Measurements from ENCODE around the gene OR4M1.
"Not testable (repeated sequence)": the region's sequence is repeated elsewhere in the genome, so short reads cannot be mapped to it uniquely, and the experiment has no call there.

OR4M1 gene, protein sequence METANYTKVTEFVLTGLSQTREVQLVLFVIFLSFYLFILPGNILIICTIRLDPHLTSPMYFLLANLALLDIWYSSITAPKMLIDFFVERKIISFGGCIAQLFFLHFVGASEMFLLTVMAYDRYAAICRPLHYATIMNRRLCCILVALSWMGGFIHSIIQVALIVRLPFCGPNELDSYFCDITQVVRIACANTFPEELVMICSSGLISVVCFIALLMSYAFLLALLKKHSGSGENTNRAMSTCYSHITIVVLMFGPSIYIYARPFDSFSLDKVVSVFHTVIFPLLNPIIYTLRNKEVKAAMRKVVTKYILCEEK

GRCh38 chr14:19773204-19773603 lies at the start of gene OR4M1:
Gene OR4M1 (plus strand): TSS chr14:19773504. CDS start chr14:19780323, 6,819 bp downstream.
- not testable (repeated sequence) for DNase-seq (ENCODE audit: low spot score)

DNA sequence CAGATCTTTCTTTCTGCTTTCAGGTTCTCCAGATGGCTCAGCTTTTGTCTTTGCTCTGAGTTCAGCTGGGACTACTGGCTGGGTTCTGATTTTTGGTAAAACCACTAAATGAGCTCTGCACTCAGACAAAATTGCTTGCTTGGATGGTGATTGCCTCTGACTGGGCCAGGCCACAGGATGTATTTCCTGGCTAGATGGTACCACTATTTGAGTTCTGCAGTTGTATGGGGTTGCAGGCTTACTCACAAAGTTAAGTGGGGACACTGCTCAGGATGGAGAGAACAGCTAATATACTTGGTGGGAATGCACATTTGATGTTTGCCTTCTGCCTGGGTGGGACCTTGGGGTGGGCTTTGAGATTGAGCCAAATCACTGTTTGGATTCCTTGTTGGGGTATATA lies 43.9 kb upstream of the OR4M1 start:
- no peak for DNase-seq (ENCODE audit: low spot score)

GRCh38 chr14:19729763-19730162 lies 43.5 kb upstream of the OR4M1 start:
- DNase-seq (ENCODE audit: low spot score): no peak

- not testable (repeated sequence) for DNase-seq (ENCODE audit: low spot score)
These were observed 39.4 kb upstream of the OR4M1 start for GRCh38 chr14:19733893-19734292.

GRCh38 chr14:19743256-19743655 lies 30.0 kb upstream of the OR4M1 start, which contains the start of gene OR4Q3:
Gene OR4Q3 (plus strand): TSS chr14:19743571.
- DNase-seq (ENCODE audit: low spot score): no peak

GRCh38 chr14:19752316-19752715 lies 21.0 kb upstream of the OR4M1 start:
- not testable (repeated sequence) for DNase-seq (ENCODE audit: low spot score)

GRCh38 chr14:19754172-19754571 lies 19.1 kb upstream of the OR4M1 start:
- DNase-seq (ENCODE audit: low spot score): no peak

DNA sequence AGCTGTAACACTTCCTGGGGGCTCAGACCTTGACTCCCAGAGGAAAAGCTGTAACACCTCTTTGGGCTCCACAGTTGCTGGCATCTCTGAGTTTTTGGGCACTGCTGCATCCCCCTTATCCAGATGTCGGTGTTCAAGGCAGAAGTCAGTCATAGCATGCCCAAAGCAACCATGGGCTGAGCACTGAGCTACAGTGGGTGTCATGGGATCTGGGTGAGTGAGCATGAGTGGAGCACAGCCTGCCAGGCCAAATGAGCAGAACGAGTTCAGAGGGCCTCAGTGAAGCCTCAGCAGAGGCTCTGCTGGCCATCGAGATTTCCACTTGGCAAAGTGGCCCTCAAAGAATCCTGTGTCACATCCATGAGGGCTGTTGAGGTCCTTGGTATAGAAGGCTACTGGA lies 1.8 kb upstream of the OR4M1 start:
- DNase-seq (ENCODE audit: low spot score): not testable (repeated sequence)

- no peak for DNase-seq (ENCODE audit: low spot score)
These were observed 1.3 kb upstream of the OR4M1 start for GRCh38 chr14:19771895-19772430.

GRCh38 chr14:19772454-19772853 lies 850 bp upstream of the OR4M1 start:
- not testable (repeated sequence) for DNase-seq (ENCODE audit: low spot score)

DNA sequence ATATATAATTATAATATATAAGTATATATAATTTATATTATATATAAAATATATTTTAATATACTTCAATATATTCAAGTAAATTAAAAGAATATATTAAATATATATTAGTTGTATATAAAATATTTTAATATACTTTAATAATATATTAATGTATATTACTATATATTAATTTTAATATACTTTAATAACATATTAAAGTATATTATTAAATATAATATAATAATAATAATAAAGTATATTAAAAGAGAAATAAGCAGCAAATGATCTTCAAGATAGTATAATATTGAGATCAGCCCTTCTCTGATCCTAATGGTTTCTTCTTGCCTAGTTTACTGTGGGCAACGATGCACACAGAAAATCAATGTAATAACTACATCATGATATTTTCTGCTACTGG lies 2.3 kb downstream of the OR4M1 start:
- DNase-seq (ENCODE audit: low spot score): no peak

DNA sequence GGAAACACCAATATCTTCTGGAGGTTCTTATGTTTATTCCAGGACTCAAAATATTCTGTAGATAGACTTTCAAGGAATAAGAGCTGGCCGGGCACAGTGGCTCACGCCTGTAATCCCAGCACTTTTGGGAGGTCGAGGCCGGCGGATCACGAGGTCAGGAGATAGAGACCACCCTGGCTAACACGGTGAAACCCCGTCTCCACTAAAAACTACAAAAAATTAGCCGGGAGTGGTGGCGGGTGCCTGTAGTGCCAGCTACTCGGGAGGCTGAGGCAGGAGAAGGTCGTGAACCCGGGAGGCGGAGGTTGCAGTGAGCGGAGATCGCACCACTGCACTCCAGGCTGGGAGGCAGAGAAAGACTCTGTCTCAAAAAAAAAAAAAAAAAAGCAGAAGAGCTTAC lies 12.5 kb downstream of the OR4M1 start:
- not testable (repeated sequence) for DNase-seq (ENCODE audit: low spot score)

GRCh38 chr14:19787318-19787717 lies 14.0 kb downstream of the OR4M1 start:
- not testable (repeated sequence) for DNase-seq (ENCODE audit: low spot score)

GRCh38 chr14:19788150-19788549 lies 14.8 kb downstream of the OR4M1 start:
- not testable (repeated sequence) for DNase-seq (ENCODE audit: low spot score)

GRCh38 chr14:19796520-19797108 lies 23.3 kb downstream of the OR4M1 start:
- not testable (repeated sequence) for DNase-seq (ENCODE audit: low spot score)

DNA sequence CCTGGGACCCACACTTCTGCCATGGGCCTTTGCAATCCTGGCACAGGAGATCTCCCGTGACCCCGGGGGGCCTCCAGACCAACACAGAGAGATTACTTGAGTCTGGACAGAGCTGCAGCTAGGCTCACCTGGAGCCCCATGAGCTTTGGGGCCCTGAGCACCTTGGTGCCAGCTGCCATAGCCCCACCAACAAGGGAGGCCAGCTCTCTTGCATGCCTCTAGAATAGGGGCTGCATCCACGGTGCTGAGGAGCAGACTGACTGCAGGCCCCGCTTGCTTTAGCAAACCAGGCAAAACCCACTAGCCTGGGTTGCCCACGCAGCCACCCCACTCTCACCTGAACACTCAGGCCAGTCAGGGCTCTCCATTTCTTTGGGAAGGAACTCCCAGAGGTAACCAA lies 26.6 kb downstream of the OR4M1 start:
- DNase-seq (ENCODE audit: low spot score): no peak

GRCh38 chr14:19800282-19801117 lies 27.2 kb downstream of the OR4M1 start:
- DNase-seq (ENCODE audit: low spot score): no peak

- DNase-seq (ENCODE audit: low spot score): no peak
These were observed 27.8 kb downstream of the OR4M1 start for GRCh38 chr14:19801118-19801464.

DNA sequence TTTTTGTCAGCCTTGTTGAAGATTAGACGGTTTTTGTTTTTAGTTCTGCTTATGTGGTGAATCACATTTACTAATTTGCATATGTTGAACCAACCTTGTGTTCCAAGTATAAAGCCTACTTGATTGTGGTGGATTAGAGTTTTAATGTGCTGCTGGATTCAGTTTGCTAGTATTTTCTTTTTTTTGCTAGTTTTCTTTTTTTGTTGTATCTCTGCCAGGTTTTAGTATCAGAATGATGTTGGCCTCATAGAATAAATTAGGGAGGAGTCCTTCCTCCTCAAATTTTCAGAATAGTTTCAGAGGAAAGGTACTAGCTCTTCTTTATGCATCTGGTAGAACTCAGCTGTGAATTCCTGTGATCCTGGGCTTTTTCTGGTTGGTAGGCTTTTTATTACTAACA lies 30.2 kb downstream of the OR4M1 start, which contains the start of gene OR4N2:
TSS of gene OR4N2 (plus strand) at position 301 of the 400 bp plus-strand sequence. CDS start 23,679 bp downstream, outside the sequence.
- not testable (repeated sequence) for DNase-seq (ENCODE audit: low spot score)

DNA sequence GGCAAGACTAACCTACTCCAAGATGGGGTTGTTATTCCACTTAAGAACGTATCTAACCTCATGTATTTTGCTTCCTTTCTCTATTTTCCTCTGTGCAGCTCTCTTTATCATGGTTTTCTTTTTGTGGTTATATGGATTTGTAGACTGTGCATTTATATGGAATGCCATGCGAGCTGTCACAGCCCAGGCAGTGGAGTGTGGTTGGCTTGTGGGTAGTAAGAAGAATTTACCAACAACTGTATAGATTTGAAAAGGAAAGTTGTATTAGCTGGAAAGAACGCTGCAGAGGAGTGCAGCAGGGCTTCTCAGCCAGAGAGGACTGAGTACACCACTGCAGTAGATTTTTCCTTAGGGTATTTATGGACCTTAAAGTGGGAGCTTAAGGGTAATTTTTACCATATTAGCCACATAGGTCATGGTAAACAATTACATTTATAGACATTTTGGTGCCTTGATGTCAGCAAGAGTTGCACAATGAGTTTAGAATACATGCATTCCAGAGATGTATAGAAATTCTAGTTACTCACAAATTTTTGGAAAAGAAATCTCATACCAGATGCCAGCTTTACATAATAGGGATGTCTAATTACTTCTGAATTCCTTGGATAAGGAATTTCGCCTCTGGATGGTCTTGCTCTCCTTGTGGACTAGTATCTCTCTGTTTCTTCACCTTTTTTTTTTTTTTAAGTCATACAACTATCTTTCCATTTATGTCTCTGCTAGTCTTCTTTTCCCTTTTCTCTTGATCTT lies 40.0 kb downstream of the OR4M1 start:
- not testable (repeated sequence) for DNase-seq (ENCODE audit: low spot score)

GRCh38 chr14:19819879-19820278 lies 46.6 kb downstream of the OR4M1 start:
- DNase-seq (ENCODE audit: low spot score): not testable (repeated sequence)

DNA sequence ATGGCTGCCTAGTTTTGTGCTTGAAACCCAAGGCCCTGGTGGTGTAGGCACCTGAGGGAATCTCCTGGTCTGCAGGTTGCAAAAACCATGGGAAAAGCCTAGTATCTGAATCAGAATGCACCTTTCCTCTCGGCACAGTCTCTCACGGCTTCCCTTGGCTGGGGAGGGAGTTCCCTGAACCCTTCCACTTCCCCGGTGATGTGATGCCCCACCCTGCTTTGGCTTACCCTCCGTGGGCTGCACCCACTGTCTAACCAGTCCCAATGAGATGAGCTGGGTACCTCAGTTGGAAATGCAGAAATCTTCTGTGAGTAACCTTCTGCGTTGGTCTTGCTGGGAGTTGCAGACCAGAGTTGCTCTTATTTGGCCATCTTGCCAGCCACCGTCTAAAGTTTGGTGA lies 47.7 kb downstream of the OR4M1 start:
- not testable (repeated sequence) for DNase-seq (ENCODE audit: low spot score)

Data from AG08396 (cell line).